Stimulated activated naive CD8-positive, alpha-beta T cell treated with anti-CD3 and anti-CD28 coated beads, Interleukin-15, Interleukin-2, amounts not matched to agents 100 U/mL and 50 U/mL, for 24 hours (primary cell): ENCODE data around the gene PDGFD.

ENCODE experiments used
- ATAC-seq: fragments of 150-1000 bp; cut with Tn5 transposase; one replicate; pipeline ENCODE4 v1.10.0; 2021
- DNase-seq: peaks from one replicate; pipeline ENCODE4 v3.0.0; 2021

The PDGFD gene

DNA sequence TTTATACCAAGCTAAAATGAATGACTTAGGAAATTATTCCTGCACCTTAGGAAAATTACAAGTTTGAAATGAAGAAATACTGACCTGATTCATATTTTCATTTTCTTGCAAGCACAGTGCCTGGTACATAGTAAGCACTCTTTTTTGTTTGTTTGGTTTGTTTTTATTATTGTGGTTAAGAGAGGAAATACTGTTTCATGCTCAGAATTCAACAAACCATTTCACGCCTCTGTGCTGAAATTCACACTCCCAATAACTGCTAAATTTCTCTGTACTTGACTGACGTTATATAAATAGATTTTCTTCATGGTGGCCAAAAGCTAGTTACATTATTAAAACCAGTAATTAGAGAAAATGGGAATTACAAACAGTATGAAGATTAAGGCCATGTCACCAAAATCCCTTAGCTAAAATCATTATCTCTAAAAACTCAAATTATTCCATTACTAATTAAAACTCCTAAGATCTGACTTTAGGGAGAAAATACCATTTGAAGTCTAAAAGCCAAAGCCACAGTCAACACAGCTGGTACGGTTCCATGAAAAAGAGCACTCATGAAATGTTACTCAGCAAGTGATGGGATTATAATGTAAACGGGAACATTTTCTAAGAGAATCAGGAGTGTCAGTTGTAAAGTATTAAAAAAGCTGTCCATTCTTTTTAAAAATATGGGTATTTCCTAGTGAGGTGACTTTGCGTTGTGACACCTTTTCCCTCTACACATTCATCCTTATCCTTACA, 205.3 kb downstream of the PDGFD start:
- DNase-seq (no peak), ATAC-seq (no peak)

DNA sequence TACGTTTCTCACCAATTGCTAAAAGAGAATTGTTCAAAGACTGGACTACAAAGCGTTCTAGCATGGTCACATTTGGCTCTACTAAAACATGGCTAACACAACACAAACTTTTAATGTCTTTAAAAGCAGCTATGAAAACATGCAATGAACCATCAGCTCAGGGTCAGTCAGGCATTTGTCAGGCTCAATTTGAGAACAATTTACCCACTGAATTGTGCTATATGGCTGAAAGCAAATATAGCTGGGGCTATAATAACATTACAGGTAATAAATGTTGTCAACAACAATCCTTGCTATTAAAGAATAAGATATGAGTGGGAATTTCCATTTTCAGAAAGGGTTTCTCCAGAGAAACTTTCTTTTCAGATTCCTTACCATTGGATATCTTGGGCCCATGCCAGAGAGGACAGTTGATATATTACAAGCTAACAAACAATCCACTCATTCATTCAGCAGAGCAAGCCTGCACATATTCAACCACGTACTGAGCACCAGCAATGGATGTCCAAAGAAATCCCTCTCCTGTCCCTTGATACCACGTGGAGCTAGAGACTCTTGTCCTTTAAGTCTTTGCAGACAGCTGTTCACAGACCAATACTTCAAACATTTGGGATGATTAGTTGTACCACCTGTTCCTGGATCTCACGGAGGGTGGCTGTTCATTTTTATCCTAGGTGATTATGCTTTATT, 210.0 kb downstream of the PDGFD start:
- ATAC-seq (no peak), DNase-seq (no peak)

DNA sequence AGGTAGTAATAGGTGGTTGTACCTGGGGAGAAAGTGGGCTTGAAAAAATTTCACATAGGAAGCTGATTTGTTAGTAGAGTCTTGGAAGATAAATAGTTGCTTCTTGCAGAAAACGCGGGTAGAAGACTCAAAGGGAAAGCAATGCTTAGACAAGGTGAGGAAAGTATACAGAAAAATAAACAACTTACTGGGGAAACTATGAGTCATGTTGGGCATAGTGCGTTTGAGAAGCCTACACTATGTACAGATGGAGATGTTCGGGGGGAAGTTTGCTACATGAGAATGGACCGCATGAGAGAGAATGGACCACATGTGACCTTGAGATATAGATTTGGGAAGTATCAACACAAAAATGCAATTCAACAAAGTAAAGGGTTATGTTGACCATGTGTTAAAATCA, 214.2 kb downstream of the PDGFD start:
- ATAC-seq (no peak), DNase-seq (no peak)

DNA sequence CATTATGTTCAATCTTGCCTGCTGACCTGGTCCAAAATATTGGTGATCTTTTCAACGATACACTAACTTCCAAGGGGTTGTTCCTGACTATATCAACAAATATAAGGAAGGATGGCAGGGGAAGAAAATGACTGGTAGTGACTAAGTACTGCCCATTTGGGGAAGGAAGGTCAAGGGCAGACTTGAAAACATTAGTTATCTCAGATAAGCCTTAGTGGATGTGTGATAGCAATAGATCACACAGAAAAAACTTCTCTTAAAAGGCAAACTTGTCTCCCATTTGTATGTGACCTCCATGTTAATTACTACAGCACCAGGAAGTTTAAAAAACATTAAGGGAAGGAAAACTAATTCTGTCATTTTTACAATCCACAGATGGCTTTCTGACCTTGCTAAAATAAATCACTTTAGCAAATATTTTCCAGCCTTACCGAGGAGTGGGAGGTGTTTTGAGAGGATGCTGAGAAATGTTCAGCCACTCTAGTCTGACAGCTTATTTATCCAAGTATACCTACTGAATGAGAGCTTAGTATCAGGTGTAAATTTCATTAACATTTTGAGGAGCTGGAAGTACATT, 215.7 kb downstream of the PDGFD start:
- DNase-seq (no peak), ATAC-seq (no peak)

DNA sequence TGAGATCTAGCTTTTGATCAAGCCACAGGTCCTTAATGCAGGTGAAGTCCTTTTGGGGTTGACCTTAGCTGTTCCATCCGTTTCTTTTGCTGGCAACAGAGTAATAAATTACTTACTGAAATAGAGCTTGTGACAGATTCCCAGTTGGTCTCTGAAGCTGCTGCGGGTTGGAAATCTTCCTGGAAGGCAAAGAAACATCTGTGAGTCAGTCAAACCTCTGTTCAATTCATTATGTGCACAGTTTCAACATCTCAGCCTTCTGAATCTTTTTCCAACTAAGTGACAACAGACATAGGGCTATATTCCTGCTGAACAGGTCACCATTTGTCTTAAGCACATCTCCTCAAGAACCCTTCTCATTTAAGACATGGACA, 216.4 kb downstream of the PDGFD start:
- DNase-seq = no peak
- no peak for ATAC-seq

DNA sequence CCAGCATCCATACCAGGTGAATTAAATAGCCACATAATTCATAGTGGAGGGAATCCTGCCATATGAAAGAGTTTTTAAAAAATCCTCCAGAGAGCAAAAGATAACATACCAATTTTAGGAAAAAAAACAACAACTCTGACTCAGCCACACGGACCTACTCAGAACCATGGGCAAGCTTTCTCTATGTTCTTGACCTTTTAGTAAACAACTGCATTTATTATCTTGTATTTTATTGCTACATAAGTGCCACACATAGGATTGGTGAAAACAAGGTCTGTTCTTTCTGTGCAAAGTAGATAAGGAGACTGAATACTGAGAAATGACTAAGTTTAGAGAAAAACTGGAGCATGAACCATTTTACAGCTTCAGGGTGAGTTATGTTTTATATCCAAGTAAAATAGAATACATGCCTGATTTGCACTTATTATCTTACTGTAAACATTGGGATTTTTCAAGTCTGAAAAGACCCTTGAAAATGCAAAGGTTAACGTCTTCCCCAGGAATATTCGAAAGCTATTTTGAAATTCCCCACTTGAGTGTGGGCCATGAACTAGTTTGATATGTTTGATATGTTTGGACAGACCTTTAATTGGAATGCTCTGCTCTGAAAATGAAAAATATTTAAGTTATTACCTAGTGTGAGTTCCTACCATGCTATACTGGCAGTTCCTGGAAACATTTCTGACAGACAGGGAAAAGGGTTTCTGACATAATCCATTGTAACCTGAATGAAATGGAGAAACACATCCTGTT, 217.0 kb downstream of the PDGFD start:
- no peak for DNase-seq
- ATAC-seq = no peak

DNA sequence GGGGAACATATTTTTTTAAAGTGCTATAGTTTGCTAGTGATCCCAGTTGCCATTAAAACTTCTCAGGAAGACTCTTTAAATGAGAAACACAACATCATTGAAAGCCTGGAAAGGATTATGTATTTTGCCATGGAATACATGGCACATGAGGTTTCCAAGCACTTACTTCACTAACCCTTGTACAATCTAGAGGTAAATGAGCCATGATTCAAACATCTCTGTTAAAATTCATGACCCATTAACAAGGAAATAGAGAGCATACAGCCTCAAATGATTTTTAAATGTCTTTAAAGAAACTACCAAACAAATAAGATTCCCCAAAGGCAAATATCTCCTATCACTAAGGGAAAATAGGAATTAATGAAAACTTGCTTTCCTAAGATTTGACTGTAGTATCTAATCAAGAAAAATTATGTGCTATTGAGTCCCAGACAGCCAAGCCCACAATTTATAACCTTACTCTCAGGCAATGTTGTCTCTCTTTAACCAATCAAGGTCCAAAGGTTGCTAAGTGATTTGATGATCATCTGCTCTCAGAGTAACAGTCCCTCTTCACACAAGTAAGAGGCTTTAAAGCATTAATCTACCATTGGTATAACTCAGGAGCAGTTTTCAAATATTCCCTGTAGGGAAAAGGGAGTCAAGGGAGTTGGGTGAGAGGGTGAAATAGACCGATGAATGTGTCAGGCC, 219.6 kb downstream of the PDGFD start:
- no peak for DNase-seq
- no peak for ATAC-seq

DNA sequence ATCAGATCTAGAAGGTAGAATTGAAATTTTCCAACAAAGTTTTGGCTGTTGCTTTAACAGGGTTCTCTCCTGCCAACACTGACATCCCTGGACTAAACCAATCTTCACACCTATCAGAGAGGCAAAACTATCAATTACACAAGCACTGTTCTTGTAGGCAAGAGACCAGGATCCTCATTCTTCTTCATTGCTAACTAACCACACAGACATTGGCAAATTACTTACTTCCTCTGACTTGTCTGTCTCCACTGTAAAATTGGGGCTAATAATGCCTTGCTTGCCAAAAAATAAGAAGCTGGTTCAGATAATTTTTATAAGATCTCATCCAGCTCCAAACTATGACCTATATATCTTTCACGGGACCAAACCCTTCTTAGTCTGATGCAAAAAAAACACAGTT, 221.3 kb downstream of the PDGFD start:
- DNase-seq (no peak), ATAC-seq (no peak)

DNA sequence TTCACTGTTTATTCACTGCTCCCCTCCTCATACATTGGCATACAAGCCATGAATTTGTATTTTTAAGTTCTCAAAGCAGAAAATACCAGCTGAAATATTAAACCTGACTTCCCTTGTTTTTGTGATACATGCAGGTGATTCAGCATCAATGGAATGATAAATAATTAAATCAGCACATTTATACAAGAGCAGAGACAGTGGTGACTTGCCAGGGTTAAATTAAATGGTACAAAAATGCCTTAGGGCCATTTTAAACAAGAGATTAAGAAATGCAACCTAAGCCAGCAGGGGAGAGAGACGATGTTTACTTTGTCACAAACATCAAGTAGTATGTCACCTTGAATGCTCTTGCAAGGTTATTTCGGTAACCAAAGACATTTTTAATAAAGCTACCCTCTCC, 223.4 kb downstream of the PDGFD start:
- no peak for DNase-seq

DNA sequence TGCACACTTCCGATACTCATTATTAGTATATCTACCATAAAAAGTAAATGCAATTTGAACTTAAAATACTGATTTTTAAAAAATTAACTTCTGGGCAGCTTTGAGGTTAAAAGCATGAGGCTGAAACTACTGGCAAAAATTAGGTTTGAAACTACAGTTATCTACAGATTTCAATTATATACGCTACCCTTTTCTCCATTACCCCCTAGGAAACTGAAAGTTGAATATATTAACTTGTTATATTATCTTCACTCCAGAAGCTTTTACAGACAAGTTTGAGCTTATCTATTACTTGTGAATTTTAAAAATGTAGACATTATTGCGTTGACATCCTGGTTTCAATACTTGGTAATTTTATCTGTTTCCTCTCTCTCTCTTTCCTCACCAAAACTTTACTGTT, 224.3 kb downstream of the PDGFD start:
- no peak for ATAC-seq

More for the DNA sequence above, 223.4 kb downstream of the PDGFD start:
- no peak for ATAC-seq

DNA sequence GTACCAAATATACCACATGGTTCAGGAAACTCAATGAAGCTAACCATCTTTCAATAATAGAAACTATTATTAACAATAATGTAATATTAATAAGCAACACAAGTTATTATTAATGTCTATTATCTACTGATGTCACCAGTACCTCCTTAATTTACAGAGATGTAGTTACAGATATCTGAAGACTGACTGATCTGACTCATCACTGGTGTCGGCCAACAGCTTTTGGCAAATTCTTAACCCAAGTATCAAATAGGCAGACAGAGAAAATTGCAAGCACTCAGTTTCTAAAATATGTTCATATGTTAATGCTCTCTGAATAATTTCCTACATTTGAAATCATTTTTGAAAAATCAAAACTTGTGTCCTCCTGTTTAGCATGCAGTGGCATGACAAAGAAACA, 227.9 kb downstream of the PDGFD start:
- no peak for ATAC-seq
- no peak for DNase-seq

More for the DNA sequence above, 224.3 kb downstream of the PDGFD start:
- DNase-seq = no peak

DNA sequence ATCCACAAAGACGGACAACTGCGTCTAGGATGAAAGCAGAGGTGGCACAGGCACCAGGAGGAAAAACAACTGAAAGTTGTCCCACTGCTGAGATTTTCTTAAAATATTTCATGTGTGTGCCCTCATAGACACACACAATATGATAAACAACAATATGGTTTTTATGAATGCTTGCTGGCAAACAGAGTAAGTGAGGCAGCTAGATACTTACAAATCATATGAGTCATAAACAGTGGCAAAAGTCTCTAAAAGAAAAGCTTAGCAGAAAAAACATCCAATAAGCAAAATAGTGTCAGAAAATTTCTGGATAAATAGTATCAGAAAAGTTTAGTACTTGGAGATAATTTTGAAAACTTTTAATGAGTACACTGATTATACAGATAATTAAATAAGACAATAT, 228.7 kb downstream of the PDGFD start:
- DNase-seq = no peak
- no peak for ATAC-seq

DNA sequence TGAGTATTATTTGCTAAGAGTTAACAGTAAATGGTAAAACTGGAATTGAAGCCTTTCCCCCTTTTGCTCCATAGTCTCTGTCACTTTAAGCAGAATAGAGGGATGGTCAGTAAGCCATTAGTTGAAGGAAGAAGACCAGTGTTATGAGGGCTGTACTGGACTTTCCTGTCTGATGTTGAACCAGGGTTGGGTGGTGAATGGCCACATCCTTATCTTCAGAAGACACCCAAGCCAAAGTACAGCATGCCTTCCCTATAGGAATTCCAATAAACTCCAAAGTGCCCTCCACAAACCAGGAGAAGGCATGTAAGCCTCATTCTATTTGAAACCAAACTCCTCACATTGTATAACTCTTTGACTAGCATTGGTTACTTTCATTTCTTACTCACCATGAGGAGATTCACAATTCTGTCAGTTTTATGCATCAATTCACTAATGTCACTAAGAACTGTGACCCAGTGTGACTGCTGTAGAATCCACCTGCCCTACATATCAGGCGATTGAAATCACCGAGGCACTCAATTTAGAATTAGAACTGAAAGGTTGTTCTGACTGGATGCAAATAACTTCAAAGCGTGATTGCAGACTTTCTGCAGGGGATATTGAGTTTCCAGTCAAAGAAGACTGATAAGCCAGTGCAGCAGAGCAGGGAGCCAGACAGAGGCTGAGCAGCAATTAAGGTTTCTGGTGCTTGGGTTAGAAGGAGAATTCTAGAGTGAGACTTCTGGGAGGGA, 234.6 kb downstream of the PDGFD start:
- DNase-seq (no peak), ATAC-seq (no peak)

DNA sequence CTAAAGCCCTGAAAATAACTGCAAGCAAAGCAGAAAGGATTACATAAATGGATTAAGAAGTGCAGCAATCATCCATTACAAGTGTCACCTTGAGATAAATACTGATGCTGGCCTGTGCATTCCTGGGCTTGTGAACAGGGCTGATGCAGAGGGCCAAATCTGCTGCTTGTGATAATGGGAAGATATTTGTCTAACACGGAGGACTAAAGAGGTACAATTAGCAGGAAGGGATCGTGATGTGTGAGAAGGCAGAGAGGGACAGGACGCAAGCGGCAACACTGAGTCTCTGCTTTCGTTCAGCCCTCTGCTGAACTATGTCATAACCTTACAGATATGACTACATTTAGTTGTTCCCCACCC, 235.2 kb downstream of the PDGFD start:
- no peak for ATAC-seq
- DNase-seq = no peak

DNA sequence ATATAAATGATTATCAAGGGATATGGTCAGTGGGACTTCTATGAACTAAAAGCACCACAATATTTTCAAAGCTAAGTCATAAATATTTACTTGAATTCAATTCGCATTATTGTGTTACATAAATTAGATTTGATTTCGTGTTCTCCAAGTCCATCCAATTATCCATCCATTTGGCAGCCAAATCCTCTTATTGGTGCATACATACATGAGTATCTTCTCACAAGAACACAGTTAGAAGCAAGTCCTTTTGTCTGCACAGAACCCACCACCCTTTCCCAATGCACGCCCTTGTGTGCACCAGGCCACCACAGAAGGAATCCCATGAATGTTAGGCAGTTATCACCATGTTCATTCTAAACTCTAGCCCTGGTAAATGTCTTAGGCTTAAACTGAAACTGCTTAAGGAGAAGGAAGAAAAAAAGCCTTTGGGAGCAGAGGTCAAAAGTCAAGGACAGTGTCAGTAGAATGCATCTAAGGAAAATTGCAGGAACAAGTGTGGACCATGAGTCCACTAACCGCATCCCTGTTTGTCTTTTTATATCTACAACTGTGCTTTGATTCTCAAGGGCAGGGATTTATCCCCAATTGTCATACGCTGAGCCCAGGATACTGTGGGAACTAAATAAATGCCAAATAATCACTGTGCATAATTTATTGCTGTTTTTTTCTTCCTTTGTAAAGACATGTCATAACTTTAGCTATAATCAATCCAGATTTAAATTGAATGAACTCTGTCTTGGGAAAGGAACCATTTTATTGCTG, 235.7 kb downstream of the PDGFD start:
- no peak for DNase-seq
- ATAC-seq = no peak

DNA sequence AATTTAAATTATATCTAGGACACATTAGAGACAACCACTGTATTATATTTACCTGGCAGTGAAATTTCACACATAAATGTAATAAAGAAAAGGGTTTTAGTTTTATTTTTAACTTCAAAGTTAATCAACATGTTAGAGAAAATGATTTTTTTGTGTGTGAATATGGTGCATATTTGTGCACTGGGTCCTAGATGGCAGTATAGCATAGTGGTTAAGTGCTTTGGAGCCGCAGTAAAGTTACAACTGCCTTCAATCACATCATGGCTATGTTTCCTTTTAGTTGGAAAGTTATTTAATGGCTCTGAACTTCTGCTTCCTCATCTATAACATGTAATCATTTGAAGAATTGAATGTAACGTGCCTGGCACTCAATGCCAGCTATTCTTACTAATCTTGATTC, 236.4 kb downstream of the PDGFD start:
- no peak for DNase-seq

DNA sequence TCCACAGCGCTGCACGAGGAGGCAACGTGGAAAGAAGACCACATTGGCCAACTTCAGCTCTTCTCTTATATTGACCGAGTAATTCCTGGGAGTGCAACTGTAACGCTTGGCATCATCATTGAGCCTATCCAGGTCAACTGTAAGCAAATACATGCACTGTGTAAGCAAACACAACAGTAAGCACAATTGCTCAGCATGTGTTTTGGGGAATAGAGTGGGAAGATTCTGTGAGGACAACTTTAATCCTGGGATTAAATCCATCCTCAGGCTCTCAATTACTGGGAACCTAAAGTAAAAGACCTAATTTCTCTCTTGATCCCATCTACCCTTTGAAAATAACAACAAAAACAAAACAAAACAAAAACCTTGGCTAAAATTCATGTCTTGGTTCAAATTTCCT, 237.0 kb downstream of the PDGFD start:
- ATAC-seq (no peak), DNase-seq (no peak)

More for the DNA sequence above, 236.4 kb downstream of the PDGFD start:
- ATAC-seq = no peak

DNA sequence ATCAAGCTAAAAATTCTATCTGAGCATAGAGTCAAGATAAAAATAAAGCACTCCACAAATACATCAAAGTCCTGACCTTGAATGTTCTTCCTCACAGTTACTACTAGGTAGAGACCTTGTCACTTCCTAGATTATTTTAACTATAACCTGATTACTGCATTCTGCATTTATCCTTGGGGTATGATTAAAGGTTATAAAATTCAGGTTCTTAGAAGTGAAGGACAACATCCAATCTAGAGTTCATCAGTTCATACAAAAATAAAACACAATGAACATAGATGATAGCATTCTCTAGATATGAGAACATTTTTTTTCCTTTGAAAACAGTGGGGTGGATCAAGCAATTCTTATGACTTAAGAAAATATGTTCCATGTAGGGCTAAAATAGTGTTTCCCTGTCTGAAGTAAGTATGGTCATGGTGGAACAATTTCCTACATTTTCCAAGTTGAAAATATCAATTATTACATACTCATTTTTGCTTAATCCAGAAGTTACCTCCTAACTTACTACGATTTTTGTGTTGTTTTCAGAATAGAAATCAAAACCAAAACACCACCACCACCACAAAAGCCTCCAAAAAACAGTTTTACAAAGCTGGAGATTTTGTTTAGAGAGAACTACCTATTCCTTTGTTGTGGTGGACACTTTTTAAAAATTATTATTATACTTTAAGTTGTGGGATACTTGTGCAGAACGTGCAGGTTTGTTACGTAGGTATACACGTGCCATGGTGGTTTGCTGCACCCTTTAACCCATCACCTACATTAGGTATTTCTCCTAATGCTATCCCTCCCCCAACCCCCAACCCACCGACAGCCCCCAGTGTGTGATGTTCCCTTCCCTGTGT, 239.6 kb downstream of the PDGFD start:
- ATAC-seq = no peak
- no peak for DNase-seq

DNA sequence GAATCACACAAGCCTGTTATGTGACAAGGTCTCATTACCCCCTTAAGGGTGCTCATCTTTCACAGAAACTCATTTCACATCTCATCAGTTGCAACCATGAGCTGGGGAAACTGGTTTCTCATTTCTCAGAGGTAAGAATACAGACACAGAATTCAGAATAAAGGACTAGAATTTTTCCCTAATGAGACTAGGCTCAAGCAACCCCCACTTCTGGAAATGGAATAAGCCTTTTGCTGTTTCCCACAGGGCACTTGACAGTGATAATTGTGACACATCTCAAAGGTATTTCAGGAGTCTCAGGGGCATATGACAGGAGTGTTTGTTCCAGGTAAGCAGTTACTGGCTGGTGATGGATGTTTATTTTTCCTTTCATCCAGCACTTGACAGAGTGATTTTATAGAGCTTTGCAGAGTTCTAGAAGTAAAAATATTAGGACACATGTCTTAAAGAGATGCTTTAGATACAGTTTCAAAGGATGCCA, 240.5 kb downstream of the PDGFD start:
- DNase-seq (no peak), ATAC-seq (no peak)

DNA sequence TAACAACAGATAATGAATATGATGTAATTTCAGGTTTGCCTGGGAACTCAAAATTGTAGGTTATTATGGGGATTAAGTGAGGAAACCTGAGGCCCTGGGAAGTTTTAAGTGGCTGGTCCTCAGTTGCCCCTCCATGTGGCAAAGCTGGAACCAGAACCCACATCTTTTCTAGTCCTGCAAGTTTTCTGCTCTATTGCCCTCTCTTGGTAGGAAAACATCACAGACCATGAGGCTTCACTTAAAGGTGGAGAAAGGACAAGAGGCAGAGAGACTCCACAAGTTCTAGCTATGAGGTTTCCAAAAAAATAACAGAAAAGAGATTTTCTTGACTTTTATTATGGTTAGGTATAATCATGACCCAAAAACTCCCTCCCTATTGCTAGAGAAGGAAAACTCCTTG, 243.0 kb downstream of the PDGFD start:
- DNase-seq (no peak), ATAC-seq (no peak)
